NT2/D1 (cell line): ENCODE measurements around the gene TRAF2.
"Not testable (repeated sequence)": the region's sequence is repeated elsewhere in the genome, so short reads cannot be mapped to it uniquely, and the experiment has no call there.

Source experiments
- DNase-seq: peaks from one replicate; pipeline ENCODE4 v3.0.0-alpha.2; 2011; ENCODE audit warnings: low read depth, low spot score
- H3K27me3 ChIP-seq: 2 replicates; pipeline ENCODE4 v1.6.0; 2011; ENCODE audit warnings: mild to moderate bottlenecking; ENCODE audit not compliant: insufficient read length, insufficient read depth
- H3K36me3 ChIP-seq: 2 replicates; pipeline ENCODE4 v1.6.1; 2011; ENCODE audit warnings: mild to moderate bottlenecking, low read length, mixed read lengths; ENCODE audit not compliant: insufficient read depth, insufficient read length
- H3K4me1 ChIP-seq: 2 replicates; pipeline ENCODE4 v1.5.1; 2011; ENCODE audit not compliant: insufficient read depth, insufficient read length
- H3K4me3 ChIP-seq: 2 replicates; pipeline ENCODE4 v1.5.1; 2011; ENCODE audit warnings: low read depth; ENCODE audit not compliant: insufficient read length
- H3K9ac ChIP-seq: 2 replicates; pipeline ENCODE4 v1.6.0; 2011; ENCODE audit warnings: low read depth; ENCODE audit not compliant: insufficient read length
- H3K9me3 ChIP-seq: 2 replicates; pipeline ENCODE4 v1.5.1; 2011; ENCODE audit warnings: mild to moderate bottlenecking, low read length; ENCODE audit not compliant: insufficient read depth
- SUZ12 ChIP-seq: IDR thresholded peaks from 2 replicates; pipeline ENCODE4 v1.6.1; 2011; ENCODE audit not compliant: insufficient read length, insufficient read depth; ENCODE audit errors: extremely low read depth
- YY1 ChIP-seq: IDR thresholded peaks from 2 replicates; pipeline ENCODE4 v1.6.1; 2011; ENCODE audit not compliant: insufficient read length, insufficient read depth
- ZNF274 ChIP-seq: IDR thresholded peaks from 2 replicates; pipeline ENCODE4 v1.6.1; 2011; ENCODE audit warnings: mild to moderate bottlenecking, low read depth, low read length

Gene TRAF2

GRCh38 chr9:136863623-136864273 is 22.6 kb upstream of the TRAF2 start:
- TF ChIP-seq ZNF274 (no peak), SUZ12 (no peak), YY1 (no peak)
- Histone ChIP-seq H3K27me3 (no peaks in the 10 kb centered on the region), H3K4me1 (peaks cover 14% of the 10 kb centered on the region), H3K9ac (no peak overlapping the region), H3K4me3 (no peak overlapping the region), H3K9me3 (peaks cover 18% of the 10 kb centered on the region; the same call in 1 of the 2 replicates), H3K36me3 (peaks cover 62% of the 10 kb centered on the region)
- no peak for DNase-seq

DNA sequence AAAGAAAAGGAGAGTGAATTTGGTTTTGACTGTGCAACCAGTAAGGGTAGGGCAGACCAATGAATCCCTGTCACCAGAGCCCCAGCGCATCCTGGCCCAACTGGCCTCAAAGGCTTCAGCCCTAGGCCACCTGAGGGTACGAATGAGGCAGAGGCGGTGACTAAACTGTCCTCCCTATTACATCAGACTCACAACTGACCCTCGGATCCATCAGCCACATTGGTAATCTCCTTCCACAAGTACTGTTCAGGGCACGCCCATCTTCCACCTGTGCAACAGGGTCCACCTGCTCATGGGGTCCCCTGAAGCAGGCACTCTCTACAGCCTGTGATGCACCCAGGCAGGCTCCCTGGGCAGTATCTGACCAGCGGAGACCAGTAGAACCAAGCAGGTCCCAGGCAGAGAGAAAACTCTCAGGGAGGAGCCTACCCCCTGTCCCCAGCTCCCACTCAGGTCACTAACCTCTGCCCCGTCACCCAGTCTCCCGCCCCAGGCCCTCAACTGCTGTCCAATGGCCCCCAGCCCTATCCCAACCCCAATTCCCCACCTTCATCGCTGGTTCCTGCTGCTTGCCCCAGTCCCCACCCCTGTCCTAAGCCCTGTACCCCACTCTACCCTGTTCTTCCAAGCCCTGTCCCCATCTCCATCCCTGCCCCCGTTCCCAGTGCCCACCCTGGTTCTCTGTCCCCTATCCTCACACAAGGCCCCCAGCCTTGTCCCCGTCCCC is 21.1 kb upstream of the TRAF2 start:
- TF ChIP-seq YY1 (no peak), SUZ12 (no peak), ZNF274 (no peak)
- Histone ChIP-seq H3K36me3 (peaks cover 49% of the 10 kb centered on the region), H3K9ac (peak overlapping the region; percentile 63)

DNA sequence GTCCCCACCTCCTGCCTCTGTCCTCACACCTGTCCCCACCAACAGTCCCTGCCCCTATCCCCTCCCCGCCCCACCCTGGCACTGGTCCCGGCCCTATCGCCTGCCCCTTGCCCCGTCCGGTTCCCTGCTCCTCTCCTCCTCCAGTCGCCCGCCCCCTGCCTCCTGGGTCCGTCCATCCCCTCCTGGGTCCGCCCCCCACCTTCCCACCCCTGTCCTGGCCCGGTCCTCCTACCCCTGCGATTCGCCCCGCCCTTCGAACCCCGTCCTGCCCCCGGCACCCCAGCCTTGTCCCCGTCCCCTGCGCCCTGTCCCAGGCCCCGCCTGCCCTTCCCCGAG is 20.6 kb upstream of the TRAF2 start:
- Histone ChIP-seq H3K9ac (peak overlapping the region; percentile 89), H3K27me3 (no peaks in the 10 kb centered on the region), H3K9me3 (peaks cover 32% of the 10 kb centered on the region), H3K4me1 (peaks cover 12% of the 10 kb centered on the region), H3K36me3 (peaks cover 44% of the 10 kb centered on the region), H3K4me3 (peak overlapping the region; percentile 72)
- no peak for TF ChIP-seq SUZ12
- no peak for DNase-seq

More for the DNA sequence above, 21.1 kb upstream of the TRAF2 start:
- H3K4me3 ChIP-seq: peak overlapping the region; percentile 72
- H3K4me1 ChIP-seq: peaks cover 12% of the 10 kb centered on the region
- peaks cover 27% of the 10 kb centered on the region; the same call in 1 of the 2 replicates for H3K9me3 ChIP-seq
- no peaks in the 10 kb centered on the region for H3K27me3 ChIP-seq
- DNase-seq: no peak

DNA sequence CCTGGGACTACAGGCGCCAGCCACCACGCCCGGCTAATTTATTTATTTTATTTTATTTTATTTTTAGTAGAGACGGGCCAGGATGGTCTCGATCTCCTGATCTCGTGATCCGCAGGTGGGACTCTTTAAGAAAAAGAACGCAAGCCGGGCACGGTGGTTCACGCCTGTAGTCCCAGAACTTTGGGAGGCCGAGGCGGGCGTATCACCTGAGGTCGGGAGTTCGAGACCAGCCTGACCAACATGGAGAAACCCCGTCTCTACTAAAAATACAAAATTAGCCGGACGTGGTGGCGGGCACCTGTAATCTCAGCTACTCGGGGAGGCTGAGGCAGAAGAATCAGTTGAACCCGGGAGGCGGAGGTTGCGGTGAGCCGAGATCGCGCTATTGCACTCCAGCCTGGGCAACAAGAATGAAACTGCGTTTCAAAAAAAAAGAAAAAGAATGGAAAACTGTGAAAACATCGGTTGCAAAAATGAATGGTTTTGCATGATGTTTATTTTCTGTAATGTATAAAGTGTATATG is 19.4 kb upstream of the TRAF2 start:
- Histone ChIP-seq H3K9ac (peak overlapping the region; percentile 64), H3K36me3 (peaks cover 31% of the 10 kb centered on the region), H3K4me3 (peak overlapping the region; percentile 72), H3K9me3 (peaks cover 44% of the 10 kb centered on the region)
- not testable (repeated sequence) for DNase-seq, H3K27me3 ChIP-seq, H3K4me1 ChIP-seq

DNA sequence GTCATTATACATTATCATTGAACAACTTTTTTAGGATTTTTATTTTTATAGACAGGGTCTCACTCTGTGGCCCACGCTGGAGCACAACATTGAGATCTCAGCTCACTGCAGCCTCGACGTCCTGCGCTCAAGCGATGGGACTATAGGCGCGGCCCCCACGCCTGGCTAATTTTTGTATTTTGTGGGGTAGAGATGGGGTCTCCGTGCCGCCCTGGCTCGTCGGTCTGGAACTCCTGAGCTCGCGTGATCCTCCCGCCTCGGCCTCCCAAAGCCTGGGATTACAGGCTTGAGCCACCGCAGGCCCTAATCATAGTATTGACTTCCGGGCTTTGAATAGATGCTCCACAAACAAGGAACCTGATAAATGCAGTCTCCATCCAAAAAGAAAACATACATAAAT is 18.8 kb upstream of the TRAF2 start:
- H3K9me3 ChIP-seq: peaks cover 49% of the 10 kb centered on the region
- no peak for TF ChIP-seq ZNF274
- TF ChIP-seq SUZ12: no peak
- TF ChIP-seq YY1: no peak
- H3K27me3 ChIP-seq: no peaks in the 10 kb centered on the region
- DNase-seq: no peak
- H3K4me1 ChIP-seq: peaks cover 5% of the 10 kb centered on the region
- peaks cover 26% of the 10 kb centered on the region for H3K36me3 ChIP-seq
- H3K9ac ChIP-seq: no peak overlapping the region
- H3K4me3 ChIP-seq: no peak overlapping the region

- H3K9ac ChIP-seq: no peak overlapping the region
- no peaks in the 10 kb centered on the region for H3K27me3 ChIP-seq
- H3K4me3 ChIP-seq: no peak overlapping the region
- peaks cover 22% of the 10 kb centered on the region for H3K36me3 ChIP-seq
- no peak for DNase-seq
- H3K4me1 ChIP-seq: peaks cover 5% of the 10 kb centered on the region
- TF ChIP-seq SUZ12 (no peak), YY1 (no peak), ZNF274 (no peak)
- H3K9me3 ChIP-seq: peaks cover 54% of the 10 kb centered on the region
These were observed 18.4 kb upstream of the TRAF2 start for GRCh38 chr9:136867917-136868316.

DNA sequence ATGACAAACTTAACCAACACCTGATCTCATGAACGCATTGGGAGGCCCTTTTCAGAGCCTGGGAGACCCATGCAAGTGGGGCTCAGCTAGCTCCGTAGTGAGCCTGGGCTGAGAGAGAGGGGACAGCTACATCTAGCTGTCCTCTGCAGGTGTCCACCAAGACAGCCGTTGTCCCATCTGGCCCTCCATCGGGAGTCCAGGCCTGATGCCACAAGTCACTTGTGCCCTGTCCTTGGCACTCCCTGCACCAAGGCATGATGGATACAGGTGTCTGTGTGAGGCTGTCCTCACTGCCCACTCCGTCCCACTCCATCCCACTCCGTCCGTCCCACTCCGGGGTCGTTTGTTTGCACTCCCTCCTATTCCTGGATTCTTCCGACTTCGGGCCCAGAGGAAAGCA is 17.7 kb upstream of the TRAF2 start:
- Histone ChIP-seq H3K9ac (no peak overlapping the region), H3K4me1 (peaks cover 5% of the 10 kb centered on the region), H3K27me3 (no peaks in the 10 kb centered on the region), H3K4me3 (no peak overlapping the region), H3K36me3 (peaks cover 15% of the 10 kb centered on the region), H3K9me3 (peaks cover 61% of the 10 kb centered on the region)
- TF ChIP-seq YY1 (no peak), ZNF274 (no peak), SUZ12 (no peak)
- DNase-seq: no peak

- H3K4me1 ChIP-seq, H3K4me3 ChIP-seq, DNase-seq, H3K9ac ChIP-seq, H3K27me3 ChIP-seq, H3K36me3 ChIP-seq: not testable (repeated sequence)
- H3K9me3 ChIP-seq: peaks cover 69% of the 10 kb centered on the region
These were observed 16.7 kb upstream of the TRAF2 start for GRCh38 chr9:136869611-136870010.
